Activated naive CD4-positive, alpha-beta T cell treated with anti-CD3 and anti-CD28 coated beads, Interleukin-2, amount 10 ng/mL, durations not matched to agents 5 hours and 36 hours (primary cell): ENCODE data around the gene KCNE4. TPM values are rescaled to one million over a fixed set of nuclear protein-coding genes. Genes with fewer than 3 reads are reported as not detected.

Source experiments
- total RNA-seq, 2 experiments: library from RNA; stranded (reverse); gene quantifications; one replicate each; pipeline ENCODE4 v1.2.3, GENCODE V29; 2021

KCNE4 gene
- not detected for total RNA-seq

GRCh38 chr2:223051693-223052289 is at the start of gene KCNE4:
Gene KCNE4 (plus strand): TSS chr2:223052190. CDS start chr2:223052831, 641 bp downstream.

Other genes with a start within 250 kb of the KCNE4 start
- 10 to 100 TPM; 49.8 to 57.7 TPM for gene ACSL3, start 191.2 kb upstream of the KCNE4 start, total RNA-seq